ENCODE measurements around the gene CLK4.
A peak's percentile ranks its signal among the peaks of the same experiment; 100 is the strongest.

CLK4 gene

DNA sequence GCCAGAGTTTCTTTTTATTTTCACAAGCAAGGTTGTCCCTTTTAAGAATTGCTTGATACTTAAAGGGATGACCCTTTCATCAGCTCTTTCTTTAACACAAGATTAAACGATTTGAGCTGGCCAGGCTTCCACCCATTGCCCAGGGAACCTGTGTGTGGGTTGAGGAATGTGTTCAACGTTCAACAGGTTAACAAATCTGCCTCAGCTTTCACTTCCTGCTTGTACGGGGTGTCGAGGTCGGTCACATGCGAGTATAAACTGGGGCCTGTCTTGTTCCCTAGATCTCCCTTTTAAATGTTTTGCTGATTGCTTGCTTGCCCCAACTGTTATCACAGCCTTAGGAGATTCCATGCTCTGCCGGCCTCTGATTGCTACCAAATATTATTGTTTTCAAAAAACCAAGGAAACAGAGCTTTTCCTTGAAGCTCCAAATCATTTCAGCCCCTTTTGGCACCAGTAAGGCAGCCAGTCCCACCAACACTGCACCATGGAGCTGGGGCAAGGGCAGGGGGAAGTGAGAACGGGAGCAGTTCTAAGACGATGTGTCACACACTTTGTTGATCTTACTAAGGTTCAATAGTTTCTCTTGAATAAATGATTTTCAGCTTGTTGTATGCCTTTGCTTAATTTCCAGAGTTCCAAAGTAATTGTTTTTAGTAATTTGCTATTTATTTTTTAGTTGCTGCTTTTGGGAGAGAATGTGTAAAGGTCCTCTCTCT, 10.7 kb upstream of the CLK4 start:
- no peak for DNase-seq

DNA sequence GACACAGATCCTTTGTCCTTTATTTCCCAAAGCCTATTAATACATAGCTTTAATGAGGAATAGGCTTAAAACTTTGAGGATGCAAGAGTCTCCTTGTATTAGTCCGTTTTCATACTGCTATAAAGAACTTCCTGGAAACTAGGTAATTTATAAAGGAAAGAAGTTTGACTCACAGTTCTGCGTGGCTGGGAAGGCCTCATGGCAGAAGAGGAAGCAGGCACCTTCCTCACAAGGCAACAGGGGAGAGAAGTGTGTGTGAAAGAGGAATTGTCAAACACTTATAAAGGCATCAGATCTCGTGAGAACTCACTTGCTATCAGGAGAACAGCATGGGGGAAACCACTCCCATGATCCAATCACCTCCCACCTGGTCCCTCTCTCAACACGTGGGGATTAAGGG, 5.4 kb upstream of the CLK4 start:
- DNase-seq, result no peak

DNA sequence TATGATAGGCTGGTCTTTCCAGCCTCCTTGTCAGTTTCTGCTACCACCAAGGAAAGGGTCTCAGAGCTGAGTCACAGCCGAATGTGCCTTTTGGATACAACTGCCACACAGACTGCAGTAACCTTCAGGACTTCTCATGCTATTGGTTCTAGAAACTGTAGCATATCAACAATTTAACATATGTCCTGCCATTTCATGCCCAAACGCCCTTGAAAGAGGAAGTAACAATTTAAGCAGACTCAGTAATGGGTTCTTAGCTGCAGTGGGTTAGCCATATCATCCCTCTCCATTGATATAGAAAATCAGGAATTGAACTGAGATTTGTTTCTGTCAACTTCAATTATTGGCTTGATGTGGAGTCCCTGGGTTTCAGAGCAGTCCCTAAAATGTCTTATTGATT, 4.1 kb upstream of the CLK4 start:
- DNase-seq, result no peak

DNA sequence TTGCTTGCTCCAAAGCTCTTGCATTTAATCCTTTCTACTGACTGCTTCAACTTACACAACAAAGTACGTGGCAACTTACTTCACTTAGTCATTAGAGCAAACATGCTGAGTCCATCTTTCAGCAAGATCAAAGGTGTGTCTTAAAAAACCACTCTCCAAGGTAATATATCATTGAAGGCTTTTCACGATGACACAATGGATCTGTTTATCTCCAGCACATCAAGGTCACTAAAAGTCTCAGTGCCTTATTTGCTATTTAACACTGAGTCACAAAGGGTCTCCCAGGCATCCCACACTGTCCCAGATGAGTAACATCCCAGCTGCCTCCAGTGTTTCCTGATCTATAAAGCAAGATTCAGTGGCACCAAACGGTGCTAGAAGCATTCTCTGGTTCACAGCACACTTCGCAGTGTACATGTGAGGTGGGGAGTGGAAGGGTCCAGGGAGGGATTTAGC, 3.7 kb upstream of the CLK4 start:
- no peak for DNase-seq

DNA sequence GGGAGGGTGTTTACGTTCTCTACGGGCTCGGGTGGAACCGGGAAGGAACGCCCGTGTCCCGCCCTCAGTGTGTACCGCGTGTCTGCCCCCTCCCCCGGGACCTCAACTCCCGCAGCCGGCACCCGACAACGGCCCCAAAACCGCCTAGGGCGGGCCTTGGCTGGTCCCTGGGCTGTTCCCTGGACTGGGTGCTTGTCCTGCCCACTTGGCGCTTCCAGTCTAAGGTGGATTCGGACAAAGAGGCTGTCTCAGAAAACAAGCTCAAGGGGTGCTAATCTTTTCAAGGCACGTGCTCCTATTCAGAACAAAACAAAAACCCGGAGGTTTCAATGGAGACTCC, 379 bp upstream of the CLK4 start:
- DNase-seq, result no peak

DNA sequence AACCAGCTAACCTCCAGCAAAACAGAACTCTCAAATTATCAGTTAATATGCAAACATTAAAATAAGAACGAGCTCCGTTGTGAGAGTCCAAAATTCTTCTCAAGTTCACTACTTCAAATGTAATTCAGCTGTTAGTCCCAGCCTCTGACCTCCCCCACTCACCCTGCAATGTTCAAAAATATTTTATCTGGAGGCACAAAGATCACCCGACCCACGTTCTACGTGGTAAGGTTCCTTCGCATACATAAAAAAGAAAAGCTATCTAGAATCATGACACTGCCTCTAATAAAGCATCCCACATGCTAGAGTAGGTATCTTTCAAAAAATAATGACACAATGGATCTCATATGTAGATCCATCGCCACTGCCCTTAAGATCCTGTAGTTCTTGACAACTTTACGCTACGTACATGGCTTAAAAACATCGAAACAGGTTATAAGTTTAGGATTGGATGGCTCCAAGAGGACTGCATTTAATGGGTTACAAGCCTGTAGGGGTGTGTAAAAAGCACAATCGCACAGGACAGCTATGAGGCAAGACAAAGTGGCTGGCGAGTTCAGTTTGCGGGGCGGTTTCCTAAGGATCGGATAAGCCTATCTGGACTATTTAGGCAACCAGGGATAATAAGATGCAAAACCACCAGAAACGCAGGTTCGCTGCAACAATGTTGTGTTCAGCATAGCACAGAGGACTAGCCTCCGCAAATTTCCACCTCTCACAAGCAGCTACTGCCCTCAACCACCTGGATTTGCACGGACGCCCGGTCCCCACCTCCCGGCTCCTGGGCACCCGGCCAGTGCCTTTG, 969 bp downstream of the CLK4 start:
- no peak for DNase-seq

DNA sequence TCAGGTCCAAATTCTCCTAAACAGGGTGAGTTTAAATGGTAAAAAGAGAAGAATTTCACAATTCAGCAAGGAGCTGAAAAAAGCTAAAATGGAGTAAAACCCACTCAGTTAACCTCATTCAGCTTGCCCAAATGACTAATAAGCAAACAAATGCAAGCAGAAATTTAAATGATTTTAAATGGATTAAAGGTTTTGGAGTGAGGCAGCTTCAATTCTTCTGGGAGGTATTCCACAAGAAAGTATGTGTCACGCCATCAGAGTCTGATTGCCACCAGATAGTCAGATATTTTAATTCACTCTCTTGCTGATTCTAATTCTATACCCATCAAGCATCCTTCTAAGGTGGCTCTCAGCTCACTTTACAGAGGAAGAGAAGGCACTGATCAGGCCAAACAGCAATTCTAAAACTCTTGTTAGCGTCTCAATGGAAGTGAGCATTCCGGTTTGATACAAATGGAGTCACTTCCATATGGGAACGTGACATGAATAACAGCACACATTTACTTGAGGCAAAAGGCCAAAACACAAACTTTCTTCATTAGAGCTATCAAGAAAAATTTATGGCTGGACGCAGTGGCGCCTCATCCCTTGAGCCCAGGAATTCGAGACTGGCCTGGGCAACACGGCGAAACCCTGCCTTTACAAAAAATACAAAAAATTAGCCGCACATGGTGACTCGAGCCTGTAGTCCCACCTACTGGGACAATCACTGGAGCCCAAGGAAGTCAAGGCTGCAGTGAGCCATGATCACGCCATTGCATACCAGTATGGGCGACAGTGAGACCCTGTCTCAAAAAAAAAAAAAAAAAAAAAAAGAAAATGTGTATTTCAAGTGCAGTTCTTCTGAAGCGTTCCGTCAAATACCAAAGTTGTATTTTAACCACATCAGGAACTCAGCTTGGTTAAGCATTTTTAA, 2.0 kb downstream of the CLK4 start:
- DNase-seq, result no peak

DNA sequence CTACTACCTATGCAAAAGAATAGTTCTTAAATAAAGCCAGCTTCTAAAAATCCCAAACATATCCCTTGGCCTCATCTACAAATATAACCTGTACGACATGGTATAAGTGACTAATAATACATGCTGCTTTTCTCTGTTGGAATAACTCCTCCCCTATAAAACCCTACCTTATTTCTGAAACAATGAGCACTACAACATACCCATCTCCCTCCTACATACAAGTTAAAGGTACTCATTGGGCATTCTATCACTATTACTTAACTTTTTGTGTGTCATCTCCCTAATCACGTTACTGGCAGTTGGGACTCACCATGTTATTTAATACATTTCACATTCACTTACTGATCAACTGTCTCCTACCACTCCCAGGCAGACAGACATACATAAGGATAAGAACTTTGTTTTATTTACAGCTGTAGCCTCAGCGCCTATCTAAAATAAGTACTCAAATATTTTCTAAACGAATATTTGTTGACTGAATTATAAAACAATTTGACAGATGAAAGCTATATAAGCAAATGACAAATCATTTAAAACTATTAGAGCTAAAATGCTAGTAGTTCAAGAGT, 4.1 kb downstream of the CLK4 start:
- no peak for DNase-seq

DNA sequence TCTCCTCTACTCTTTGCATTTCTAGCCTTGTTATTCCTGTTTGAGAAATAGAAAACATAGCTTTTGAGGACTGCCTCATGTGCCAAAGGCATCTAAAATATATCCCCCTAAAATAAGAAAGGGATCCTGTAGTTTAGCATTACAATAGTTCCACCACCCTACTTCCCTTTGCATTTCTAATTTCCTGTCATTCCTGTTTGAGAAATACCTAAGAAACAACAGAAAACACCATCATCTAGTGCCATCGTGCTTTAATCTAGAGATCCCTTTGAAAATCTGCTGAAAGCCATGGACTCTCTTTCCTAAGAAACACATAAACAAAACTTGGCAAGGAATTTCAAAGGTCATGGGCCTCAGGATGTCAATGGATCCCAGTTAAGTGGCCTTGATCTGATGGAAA, 7.5 kb downstream of the CLK4 start:
- DNase-seq, result no peak

DNA sequence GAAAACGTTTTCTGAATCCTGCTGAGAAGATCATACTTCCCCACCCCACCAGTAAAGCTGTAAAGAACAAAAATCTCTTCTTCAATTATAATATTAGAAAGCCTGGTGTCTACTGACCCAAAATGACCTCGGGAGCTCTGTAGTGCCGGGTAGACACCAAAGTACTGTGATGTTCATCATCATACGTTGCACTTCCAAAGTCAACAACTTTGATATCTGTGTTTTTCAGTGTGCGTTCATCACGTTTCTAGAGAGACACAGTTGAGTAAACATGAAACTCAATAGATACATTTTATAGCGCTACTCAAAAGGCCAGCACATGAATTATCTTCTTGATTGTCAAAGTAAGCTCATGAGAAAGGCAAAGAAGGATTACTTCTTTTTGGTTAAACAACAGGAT, 14.6 kb downstream of the CLK4 start:
- no peak for DNase-seq

DNA sequence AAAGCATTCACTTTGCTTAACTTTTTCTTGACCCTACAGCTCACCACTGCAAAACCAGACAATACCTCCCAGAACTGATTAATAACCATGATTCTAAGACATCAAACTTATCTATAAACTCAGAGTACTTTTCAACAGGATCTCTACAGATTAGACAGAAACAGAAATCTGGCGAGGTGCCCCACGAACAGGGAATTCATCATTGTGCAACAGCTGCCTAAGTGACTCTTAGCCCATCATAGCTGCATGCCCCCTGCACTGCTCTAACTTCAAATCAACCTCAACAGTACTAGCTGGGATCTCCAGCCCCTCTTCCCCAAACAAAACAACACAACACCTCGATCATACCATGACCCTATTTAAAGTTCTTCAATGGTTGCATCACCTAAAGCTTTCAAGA, 20.6 kb downstream of the CLK4 start:
- no peak for DNase-seq

DNA sequence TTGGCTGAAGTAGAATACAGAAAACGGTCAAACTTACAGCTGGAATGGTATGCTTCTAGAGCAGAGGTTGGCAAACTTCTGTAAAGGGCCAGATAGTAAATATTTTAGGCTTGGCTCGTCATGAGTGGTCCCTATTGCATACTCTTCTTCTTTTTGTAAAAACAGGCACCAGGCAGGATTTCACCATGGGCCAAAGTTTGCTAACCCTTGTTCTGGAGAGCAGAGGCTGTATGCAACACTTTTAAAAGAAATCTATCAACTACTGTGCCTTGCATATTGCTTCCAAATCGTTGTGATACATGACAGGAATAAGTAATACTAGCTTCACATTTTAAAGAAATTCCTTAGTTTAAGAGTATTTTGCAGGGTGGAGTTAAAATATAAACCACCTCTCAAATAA, 21.1 kb downstream of the CLK4 start:
- DNase-seq, result no peak

DNA sequence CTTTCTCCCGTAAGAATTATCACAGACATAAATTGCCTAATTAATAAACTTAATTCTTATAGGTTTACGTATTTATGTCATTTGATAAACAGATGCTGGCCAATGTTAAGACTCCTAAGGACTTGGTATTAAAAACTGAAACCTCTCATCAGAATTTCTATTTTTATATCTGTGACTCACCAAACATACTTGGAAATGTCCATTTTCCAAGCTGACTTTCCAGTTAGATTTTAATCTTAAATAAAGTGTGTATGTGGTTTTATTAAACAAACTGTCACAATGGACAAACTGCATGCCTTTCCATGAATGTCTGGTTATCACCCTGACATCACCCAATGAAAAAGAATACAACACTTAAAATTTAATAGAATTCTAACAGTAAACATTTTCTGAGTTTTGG, 24.1 kb downstream of the CLK4 start:
- DNase-seq, result no peak

DNA sequence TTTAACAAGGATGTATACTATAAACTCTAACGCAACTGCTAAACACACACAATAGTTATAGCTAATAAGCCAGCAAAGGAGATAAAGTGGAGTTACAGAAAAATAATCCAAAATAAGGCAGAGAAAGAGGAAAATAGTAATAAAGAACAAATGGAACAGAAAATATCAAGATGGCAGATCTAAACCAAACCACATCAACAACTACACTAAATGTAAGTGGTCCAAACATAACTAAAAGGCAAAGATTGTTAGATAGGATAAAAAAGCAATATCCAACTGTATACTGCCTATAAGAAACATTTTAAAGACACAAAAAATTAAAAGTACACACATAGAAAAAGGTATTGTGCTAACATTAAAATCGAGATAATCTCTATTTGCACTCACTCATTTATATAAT, 31.1 kb downstream of the CLK4 start:
- no peak for DNase-seq

DNA sequence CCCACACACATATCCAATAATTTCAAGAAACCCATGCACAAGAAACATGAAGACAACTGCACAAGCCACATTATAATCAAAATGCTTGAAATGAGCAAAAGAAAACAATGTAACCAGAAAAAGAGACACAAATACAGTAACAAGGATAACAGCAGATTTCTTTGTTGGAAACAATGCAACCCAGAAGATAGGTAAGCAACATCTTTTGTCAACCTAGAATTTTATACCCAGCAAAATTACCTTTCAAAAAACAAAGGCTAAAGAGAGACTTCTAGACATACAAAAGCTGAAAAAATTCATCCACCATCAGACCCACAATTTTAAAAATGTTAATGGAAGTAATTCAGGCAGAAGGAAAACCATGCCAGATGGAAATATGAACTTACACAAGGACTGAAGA, 31.7 kb downstream of the CLK4 start:
- DNase-seq, result no peak

DNA sequence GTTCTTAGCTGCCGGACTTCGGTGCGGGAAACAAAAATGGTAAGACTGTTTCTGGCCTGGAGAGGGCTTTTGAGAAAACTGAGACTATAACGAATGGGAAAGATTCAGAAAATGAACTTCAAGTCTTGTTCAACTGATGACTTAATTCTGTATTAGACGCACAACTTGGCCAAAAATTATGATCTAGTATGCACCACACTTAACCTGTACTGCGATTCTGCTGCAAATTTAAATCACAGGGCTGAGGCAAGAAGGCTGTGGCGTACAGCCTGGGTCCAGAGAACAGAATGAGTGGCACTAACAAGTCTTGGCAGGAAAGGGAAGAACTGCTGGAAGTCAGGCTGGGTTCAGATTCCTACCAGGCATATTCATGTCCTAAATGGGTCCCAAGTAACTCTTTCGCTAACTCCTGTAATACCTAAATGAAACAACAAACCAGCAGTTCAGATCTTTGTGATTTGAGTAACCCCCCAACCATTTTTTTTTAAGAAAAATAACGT, 35.9 kb downstream of the CLK4 start:
- DNase-seq, result no peak

DNA sequence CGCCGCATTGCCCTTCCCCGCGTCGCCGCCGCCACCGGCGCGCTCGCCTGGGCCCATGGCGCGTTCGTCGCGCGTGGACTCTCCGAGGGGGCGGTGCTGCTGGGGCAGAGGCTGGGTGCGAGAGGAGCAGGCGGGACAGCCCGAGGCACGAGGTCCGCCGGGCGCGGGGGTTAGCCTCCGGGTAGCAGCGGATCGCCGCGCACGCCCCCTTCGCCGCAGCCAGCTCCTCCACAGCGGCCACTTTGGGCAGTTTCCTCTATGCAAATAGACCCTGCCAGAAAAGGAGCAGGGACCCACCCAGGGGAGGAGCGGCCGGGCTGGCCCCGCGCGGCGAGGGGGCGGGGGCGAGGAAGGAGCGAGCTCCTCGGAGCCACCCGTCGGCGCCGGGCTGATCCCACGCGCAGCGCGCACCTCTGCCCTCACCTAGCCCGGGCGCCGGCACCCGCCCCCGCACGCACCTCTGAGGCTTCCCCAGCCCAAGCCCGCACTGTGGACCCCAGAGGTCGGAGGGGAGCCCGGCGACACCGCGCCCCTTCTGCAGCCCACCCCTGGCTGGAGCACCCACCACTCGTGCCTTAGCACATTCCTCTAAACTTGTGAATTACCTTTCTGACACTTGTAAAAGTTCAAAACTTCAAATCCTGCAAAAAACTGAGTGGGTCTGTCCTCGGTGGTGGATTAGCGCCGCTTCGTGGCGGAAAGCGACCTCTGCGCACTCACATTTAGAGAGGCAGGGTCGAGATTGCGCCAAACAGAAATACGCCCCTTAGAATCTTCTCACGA, 36.5 kb downstream of the CLK4 start, which contains the start of gene COL23A1:
COL23A1 (minus strand) TSS at position 253 of the 783 bp plus-strand sequence.
- DNase-seq, result peak; percentile 84

DNA sequence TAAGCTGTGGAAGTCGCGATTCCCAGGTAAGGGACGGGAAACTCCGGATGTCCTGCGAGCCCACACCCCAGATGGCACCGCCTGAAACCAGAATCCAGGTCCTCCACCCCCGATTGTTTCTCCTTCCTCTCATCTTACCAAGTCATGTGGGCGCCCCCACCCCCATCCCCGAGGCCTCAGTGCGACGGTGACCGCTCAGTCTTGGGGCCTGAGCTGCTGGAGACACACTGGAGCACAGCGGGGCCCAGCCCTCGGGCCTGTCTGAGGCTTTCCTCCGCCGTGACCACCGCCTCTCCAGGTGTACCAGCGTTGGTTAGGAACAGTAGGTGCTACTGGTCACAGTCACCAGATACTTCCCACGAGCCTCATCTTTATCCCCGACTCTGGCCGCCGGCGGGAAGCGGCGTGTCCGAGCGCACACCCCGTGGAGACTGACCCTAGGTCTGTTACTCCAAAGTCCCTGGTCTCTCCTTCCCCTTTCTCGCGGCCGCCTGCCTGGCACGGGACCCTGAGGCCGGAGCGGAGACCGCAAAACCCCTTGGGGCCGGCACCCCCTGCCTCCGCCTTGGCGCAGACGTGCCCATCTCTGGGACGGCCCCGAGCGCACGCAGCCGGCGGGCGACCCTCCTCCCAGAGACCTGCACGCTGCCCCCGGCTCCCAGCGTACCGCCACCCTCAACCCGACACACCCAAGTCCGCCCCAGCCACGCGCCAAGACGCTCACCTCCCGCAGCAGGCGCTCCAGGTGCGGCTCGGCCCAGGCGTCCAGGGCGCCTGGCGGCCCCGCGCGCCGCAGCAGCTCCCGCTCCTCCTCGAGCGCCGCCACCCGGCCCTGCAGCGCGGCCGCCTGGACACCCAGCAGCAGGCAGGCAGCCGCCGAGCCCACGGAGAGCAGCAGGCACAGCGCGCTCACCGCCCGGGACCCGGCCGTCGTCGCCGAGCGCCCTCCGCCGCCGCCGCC, 37.4 kb downstream of the CLK4 start:
- peak; percentile 46 for DNase-seq

DNA sequence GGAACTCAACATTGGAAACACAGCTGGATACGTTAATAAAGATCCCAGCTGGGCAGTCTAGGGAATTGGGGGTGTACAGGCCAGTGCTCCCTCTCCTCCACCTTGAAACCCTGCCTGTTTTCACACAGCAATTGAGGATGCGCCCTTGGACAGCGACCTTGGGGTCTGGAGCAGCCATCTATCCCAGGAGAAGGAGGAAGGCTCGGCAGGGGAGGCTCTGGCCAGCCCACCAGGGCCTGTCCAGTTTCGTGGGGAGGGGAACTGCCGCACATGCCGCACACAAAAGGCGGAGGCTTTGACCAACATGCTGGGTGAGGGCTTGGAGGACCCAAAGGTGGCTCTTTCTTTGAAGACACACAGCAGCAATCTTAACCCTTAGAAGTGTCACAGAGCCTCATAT, 38.1 kb downstream of the CLK4 start:
- no peak for DNase-seq

DNA sequence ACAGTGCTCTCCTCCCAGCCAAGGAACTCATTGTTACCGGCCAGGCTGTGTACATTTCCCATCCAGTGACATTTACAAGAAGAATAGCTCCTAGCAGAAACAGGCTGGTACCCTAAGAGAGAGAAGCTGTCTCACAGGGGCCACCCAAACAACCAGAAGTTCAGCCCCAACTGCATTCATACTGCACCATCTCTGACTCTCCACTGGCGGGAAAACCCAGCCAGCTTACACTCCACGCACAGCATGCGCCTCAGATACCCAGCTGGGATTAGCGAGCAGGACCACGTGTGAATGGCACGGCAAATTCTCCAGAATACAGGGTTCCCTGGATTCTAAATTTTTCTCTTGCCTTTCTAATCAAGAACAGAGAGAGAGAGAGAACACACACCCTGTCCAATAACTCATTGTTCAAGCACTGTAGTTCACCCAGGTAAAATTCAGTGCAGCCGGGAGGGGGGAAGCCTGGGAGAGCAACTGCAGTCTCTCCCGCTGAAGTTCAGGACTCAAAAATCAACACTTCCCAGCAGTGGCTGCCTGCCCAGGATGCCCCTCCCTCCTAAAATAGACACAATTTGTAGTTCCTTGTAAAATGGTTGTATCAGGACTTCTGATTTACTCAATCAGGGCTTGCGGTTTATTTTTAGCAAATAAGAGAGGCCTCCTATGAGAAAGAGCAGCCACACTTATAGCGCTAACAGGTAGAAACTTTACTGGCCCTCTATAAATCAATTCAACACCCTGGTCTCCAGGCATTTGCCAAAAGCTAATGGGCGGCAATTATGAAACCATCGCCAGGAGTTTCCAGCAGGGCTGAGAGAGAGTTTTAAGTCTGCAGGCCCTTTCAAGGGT, 38.9 kb downstream of the CLK4 start:
- peak; percentile 51 for DNase-seq
